H1 (cell line): ENCODE data around the gene IL22RA2. TPM values are rescaled to one million over a fixed set of nuclear protein-coding genes. Genes with fewer than 3 reads are reported as not detected.
A peak's percentile ranks its signal among the peaks of the same experiment; 100 is the strongest.

Source experiments
- CTCF ChIA-PET: fragments of 300-600 bp; sonication (Branson Sonifier 250); formaldehyde crosslinking; loops from one replicate; lab custom pipeline; 2021; ENCODE audit not compliant: partially characterized antibody; lab: Charles Lee
- POLR2A ChIA-PET: fragments of 300-600 bp; sonication (Branson Sonifier 250); formaldehyde crosslinking; loops from one replicate; lab custom pipeline; 2021; ENCODE audit warnings: inconsistent platforms; ENCODE audit not compliant: partially characterized antibody; lab: Charles Lee
- DNase-seq, 2 experiments: peaks; one replicate each; pipeline versions ENCODE4 v3.0.0 to v3.0.0-alpha.2; 2010 to 2022; ENCODE audit warnings: low spot score in 2 of 2, low read depth in 1 of 2, mixed read lengths in 1 of 2
- FAIRE-seq: peaks from 2 replicates; lab custom pipeline; 2011; peaks lifted over from hg19 to GRCh38; lab: Jason Lieb, UNC
- H2AFZ ChIP-seq: 2 replicates; pipeline ENCODE4 v1.8.1; 2012; ENCODE audit warnings: low read length, inconsistent platforms
- H2AK5ac ChIP-seq: 2 replicates; pipeline ENCODE4 v1.6.1; 2013; ENCODE audit warnings: low read depth, low read length
- H2BK120ac ChIP-seq: replicated peaks from 2 replicates; pipeline ENCODE3; 2013; ENCODE audit warnings: low read depth, low read length, inconsistent platforms
- H2BK12ac ChIP-seq: 2 replicates; pipeline ENCODE4 v1.6.1; 2013; ENCODE audit warnings: low read depth, low read length
- H2BK15ac ChIP-seq: 2 replicates; pipeline ENCODE4 v1.6.1; 2013; ENCODE audit warnings: low read length
- H2BK20ac ChIP-seq: 2 replicates; pipeline ENCODE4 v1.6.1; 2013; ENCODE audit warnings: low read length
- H2BK5ac ChIP-seq: 2 replicates; pipeline ENCODE4 v1.6.1; 2013; ENCODE audit warnings: low read depth, low read length
- H3K14ac ChIP-seq: 2 replicates; pipeline ENCODE4 v1.6.1; 2013; ENCODE audit warnings: inconsistent platforms; ENCODE audit not compliant: insufficient read length
- H3K18ac ChIP-seq: 2 replicates; pipeline ENCODE4 v1.6.1; 2013; ENCODE audit warnings: low read length; ENCODE audit errors: extremely low read depth
- H3K23ac ChIP-seq: 2 replicates; pipeline ENCODE4 v1.6.1; 2013; ENCODE audit warnings: inconsistent platforms; ENCODE audit not compliant: insufficient read length
- H3K23me2 ChIP-seq: 2 replicates; pipeline ENCODE4 v1.6.1; 2013; ENCODE audit warnings: low read depth, low read length
- H3K27ac ChIP-seq: 2 replicates; pipeline ENCODE4 v1.6.1; 2011; ENCODE audit warnings: low read depth, low read length, inconsistent platforms
- H3K27me3 ChIP-seq, 4 experiments: replicated peaks in 1 of 4; 1 replicate in 1 of 4; 2 replicates in 3 of 4; pipeline versions ENCODE4 v1.6.1 to v1.8.1; 2011 to 2013; ENCODE audit warnings: low read length in 3 of 4, mild to moderate bottlenecking in 3 of 4, inconsistent platforms in 2 of 4, mixed read lengths in 2 of 4, moderate library complexity in 1 of 4; ENCODE audit not compliant: control insufficient read depth in 3 of 4, insufficient read depth in 3 of 4; ENCODE audit errors: extremely low read depth in 1 of 4
- H3K36me3 ChIP-seq, 4 experiments: 2 replicates each; pipeline versions ENCODE4 v1.6.1 to v1.8.1; 2011 to 2013; ENCODE audit warnings: mild to moderate bottlenecking in 4 of 4, low read length in 3 of 4, moderate library complexity in 2 of 4, control low read depth in 1 of 4, inconsistent platforms in 1 of 4; ENCODE audit not compliant: insufficient read depth in 4 of 4, control insufficient read depth in 2 of 4
- H3K4ac ChIP-seq: replicated peaks from 2 replicates; pipeline ENCODE3; 2013; ENCODE audit warnings: low read length, low read depth, mixed read lengths, inconsistent platforms; ENCODE audit not compliant: insufficient read length
- H3K4me1 ChIP-seq, 4 experiments: replicated peaks in 1 of 4; 1 replicate in 1 of 4; 2 replicates in 3 of 4; pipeline versions ENCODE4 v1.6.1 to v1.8.1; 2011 to 2013; ENCODE audit warnings: low read length in 3 of 4, inconsistent platforms in 2 of 4, mixed read lengths in 1 of 4; ENCODE audit not compliant: insufficient read depth in 4 of 4, control insufficient read depth in 3 of 4
- H3K4me2 ChIP-seq, 2 experiments: 2 replicates each; pipeline versions ENCODE4 v1.6.1 to v1.8.1; 2011 to 2013; ENCODE audit warnings: low read depth in 2 of 2, low read length in 2 of 2, control low read depth in 1 of 2, inconsistent platforms in 1 of 2, mild to moderate bottlenecking in 1 of 2; ENCODE audit not compliant: insufficient read depth in 1 of 2
- H3K4me3 ChIP-seq, 4 experiments: fragments of 200-600, 300-600 bp in 1 of 4; sonication (generic), shearing (Covaris generic), sonication (Bioruptor Twin) in 1 of 4; 2 replicates each; pipeline versions ENCODE4 v1.5.1 to v1.8.1; 2011 to 2016; ENCODE audit warnings: low read length in 4 of 4, low read depth in 3 of 4, control low read depth in 2 of 4, inconsistent platforms in 2 of 4, mild to moderate bottlenecking in 2 of 4, mixed read lengths in 1 of 4, moderate library complexity in 1 of 4; ENCODE audit not compliant: insufficient read depth in 2 of 4; ENCODE audit errors: extremely low read depth in 1 of 4
- H3K56ac ChIP-seq: replicated peaks from 2 replicates; pipeline ENCODE3; 2013; ENCODE audit warnings: low read depth, mild to moderate bottlenecking, mixed read lengths, low read length, inconsistent platforms; ENCODE audit not compliant: insufficient read length
- H3K79me1 ChIP-seq: 2 replicates; pipeline ENCODE4 v1.6.1; 2013; ENCODE audit warnings: low read depth, low read length, control low read depth
- H3K79me2 ChIP-seq, 2 experiments: 2 replicates each; pipeline versions ENCODE4 v1.6.1 to v1.8.1; 2012 to 2013; ENCODE audit warnings: low read length in 2 of 2, mild to moderate bottlenecking in 2 of 2, inconsistent platforms in 1 of 2; ENCODE audit not compliant: insufficient read depth in 2 of 2, control insufficient read depth in 1 of 2
- H3K9ac ChIP-seq, 4 experiments: replicated peaks in 1 of 4; 1 replicate in 1 of 4; 2 replicates in 3 of 4; pipeline versions ENCODE4 v1.6.1 to v1.8.1; 2011 to 2013; ENCODE audit warnings: low read depth in 3 of 4, low read length in 3 of 4, control low read depth in 2 of 4, mild to moderate bottlenecking in 2 of 4, moderate library complexity in 2 of 4, inconsistent platforms in 1 of 4; ENCODE audit errors: extremely low read depth in 1 of 4
- H3K9me3 ChIP-seq, 2 experiments: 2 replicates each; pipeline versions ENCODE4 v1.6.1 to v1.8.1; 2012 to 2013; ENCODE audit warnings: mild to moderate bottlenecking in 2 of 2, moderate library complexity in 2 of 2, control low read depth in 1 of 2, inconsistent platforms in 1 of 2, low read depth in 1 of 2, low read length in 1 of 2, mixed read lengths in 1 of 2; ENCODE audit not compliant: insufficient read depth in 2 of 2
- H4K20me1 ChIP-seq, 2 experiments: replicated peaks in 1 of 2; 2 replicates each; pipeline versions ENCODE3 to v1.8.1; 2011 to 2013; ENCODE audit warnings: inconsistent platforms in 2 of 2, low read length in 2 of 2, mild to moderate bottlenecking in 1 of 2; ENCODE audit not compliant: insufficient read depth in 2 of 2, control insufficient read depth in 1 of 2
- H4K5ac ChIP-seq: 2 replicates; pipeline ENCODE4 v1.6.1; 2013; ENCODE audit warnings: low read length, low read depth, mixed read lengths, inconsistent platforms; ENCODE audit not compliant: insufficient read length
- H4K8ac ChIP-seq: 2 replicates; pipeline ENCODE4 v1.8.0; 2013; ENCODE audit warnings: mild to moderate bottlenecking, moderate library complexity, low read length, inconsistent platforms; ENCODE audit not compliant: insufficient read depth; ENCODE audit errors: extremely low read depth
- H4K91ac ChIP-seq: replicated peaks from 2 replicates; pipeline ENCODE3; 2013; ENCODE audit warnings: low read length, mixed read lengths, inconsistent platforms; ENCODE audit not compliant: insufficient read length
- WGBS, 2 experiments: shearing (Covaris generic) in 1 of 2; methylation state at CpG; one replicate each; pipeline versions ENCODE4 v1.1.6 to v1.1.7; 2013 to 2015; ENCODE audit warnings: low lambda C conversion rate in 2 of 2, mixed read lengths in 2 of 2, inconsistent platforms in 1 of 2, low coverage in 1 of 2, missing lambda C conversion rate in 1 of 2; ENCODE audit not compliant: insufficient replicate concordance in 2 of 2, insufficient coverage in 1 of 2, insufficient read length in 1 of 2; ENCODE audit errors: extremely low coverage in 1 of 2, missing lambda C conversion rate in 1 of 2; 5-methylcytosine and 5-hydroxymethylcytosine counted together
- long read RNA-seq, 2 experiments: library from RNA in 1 of 2; library from capped mRNA in 1 of 2; stranded (forward); transcript quantifications; one replicate each; pipeline ENCODE4 v2.0.0, GENCODE V29; 2021; ENCODE audit warnings: inconsistent platforms in 1 of 2
- polyA minus RNA-seq, 3 experiments: library from RNA; depleted of rRNA, polyadenylated mRNA; stranded (reverse); fragments of >200 nt; gene quantifications; 1 replicate in 2 of 3; 2 replicates in 1 of 3; pipeline ENCODE4 v1.2.3, GENCODE V29; 2011
- polyA plus RNA-seq, 7 experiments: library from polyadenylated mRNA; depleted of rRNA in 3 of 7; stranded (reverse) in 5 of 7; unstranded in 2 of 7; fragments of >200 nt in 5 of 7; fragments of 200-250 nt in 2 of 7; gene quantifications; 1 replicate in 5 of 7; 2 replicates in 1 of 7; 4 replicates in 1 of 7; pipeline versions ENCODE4 v1.2.1 to v1.2.3, GENCODE V29; 2011 to 2013; ENCODE audit warnings: missing spikeins in 2 of 7, mixed read lengths in 2 of 7
- total RNA-seq: library from RNA; stranded (reverse); fragmentation: NEBNext Ultra II Directional; extraction: Animal tissue kit (Norgen Biotek cat#: 25700); gene quantifications from 2 replicates; pipeline ENCODE4 v1.2.1, GENCODE V29; 2021

IL22RA2 gene, protein sequence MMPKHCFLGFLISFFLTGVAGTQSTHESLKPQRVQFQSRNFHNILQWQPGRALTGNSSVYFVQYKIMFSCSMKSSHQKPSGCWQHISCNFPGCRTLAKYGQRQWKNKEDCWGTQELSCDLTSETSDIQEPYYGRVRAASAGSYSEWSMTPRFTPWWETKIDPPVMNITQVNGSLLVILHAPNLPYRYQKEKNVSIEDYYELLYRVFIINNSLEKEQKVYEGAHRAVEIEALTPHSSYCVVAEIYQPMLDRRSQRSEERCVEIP
- total RNA-seq (not detected in 2 replicates), polyA plus RNA-seq (2011; rRNA removed) (not detected in 2 replicates), polyA minus RNA-seq (2011; rRNA and poly(A)+ RNA removed) (not detected in 2 replicates)
- polyA plus RNA-seq (2011; cell fraction: cytosol; rRNA removed), result not detected
- polyA plus RNA-seq (2011; cell fraction: nucleus; rRNA removed), result not detected
- polyA plus RNA-seq (2012, experiment 1 of 2), result not detected in 4 replicates
- polyA plus RNA-seq (2012, experiment 2 of 2), result not detected
- polyA plus RNA-seq (2013, experiment 1 of 2), result 0.02 TPM
- not detected for polyA plus RNA-seq (2013, experiment 2 of 2)
- polyA minus RNA-seq (2011; cell fraction: cytosol; rRNA and poly(A)+ RNA removed), result not detected
- polyA minus RNA-seq (2011; cell fraction: nucleus; rRNA and poly(A)+ RNA removed), result not detected
- long read RNA-seq, experiment 1, result 0 reads
- long read RNA-seq, experiment 2, result 0 reads

DNA sequence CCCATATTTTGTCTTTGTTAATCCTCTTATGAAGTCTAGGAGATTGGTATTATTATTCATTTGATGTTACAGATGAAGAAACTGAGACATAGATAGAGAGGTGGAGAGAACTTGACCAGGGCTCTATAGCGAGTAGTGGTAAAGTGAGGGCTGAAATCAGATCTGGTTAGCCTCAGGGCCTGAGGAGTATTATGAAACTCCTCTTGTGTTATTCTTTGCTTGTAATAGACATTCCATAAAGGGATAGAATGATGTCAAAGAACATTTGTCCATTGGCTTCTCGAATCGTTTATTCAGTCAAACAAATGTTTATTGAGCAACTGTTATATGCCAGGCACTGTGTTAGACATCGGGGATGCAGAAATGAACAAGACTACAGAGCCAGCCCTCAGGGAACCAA lies at the start of gene IL22RA2:
Gene IL22RA2 (minus strand): TSS at position 144 of the 400 bp plus-strand sequence. CDS start 11,895 bp downstream, outside the sequence.
- no peak for FAIRE-seq
- no peak within 1 kb of the TSS for H4K91ac ChIP-seq
- H3K18ac ChIP-seq, result no peak within 1 kb of the TSS
- no peak within 1 kb of the TSS for H3K56ac ChIP-seq
- H2AFZ ChIP-seq, result 0 out of 2 replicates have a peak within 1 kb of the TSS, but pooled peaks have one; percentile 11
- no peak within 1 kb of the TSS for H2BK12ac ChIP-seq
- H2BK15ac ChIP-seq, result no peak within 1 kb of the TSS
- H3K27ac ChIP-seq, result no peak within 1 kb of the TSS
- DNase-seq, result no peak
- H3K4ac ChIP-seq, result no peak within 1 kb of the TSS
- H3K23me2 ChIP-seq, result no peaks in the 10 kb centered on the region
- peaks cover 10 to 17% of the 10 kb centered on the region in 2 experiments for H3K9me3 ChIP-seq
- H3K79me2 ChIP-seq, result no peaks in the 10 kb centered on the region
- ChIA-PET CTCF (no interaction called here), POLR2A (no interaction called here)
- no peaks in the 10 kb centered on the region for H3K79me1 ChIP-seq
- H3K36me3 ChIP-seq, result no peaks in the 10 kb centered on the region; a peak in 1 of 8 replicates
- 96% methylated on average over 4 of the region's 4 CpGs; no CpG with 5 or more reads in 1 of the 2 experiments for WGBS, 2 experiments
- no peak within 1 kb of the TSS for H3K14ac ChIP-seq
- no peak within 1 kb of the TSS; the same call in 1 of the 2 replicates for H4K8ac ChIP-seq
- no peak within 1 kb of the TSS for H2BK5ac ChIP-seq
- H3K23ac ChIP-seq, result no peak within 1 kb of the TSS
- H2BK120ac ChIP-seq, result no peak within 1 kb of the TSS
- H3K4me1 ChIP-seq, result peaks cover 0 to 6% (median 3%) of the 10 kb centered on the region in 4 experiments; a peak in 3 of 7 replicates
- no peak within 1 kb of the TSS for H3K4me3 ChIP-seq
- no peak within 1 kb of the TSS for H2AK5ac ChIP-seq
- H3K4me2 ChIP-seq, result no peak within 1 kb of the TSS
- no peak within 1 kb of the TSS for H4K5ac ChIP-seq
- no peak within 1 kb of the TSS for H3K9ac ChIP-seq
- H3K27me3 ChIP-seq, result no peaks in the 10 kb centered on the region
- H2BK20ac ChIP-seq, result no peak within 1 kb of the TSS
- H4K20me1 ChIP-seq, result no peaks in the 10 kb centered on the region
